NCI-H526 treated with DMSO at 0.1 percent for 48 hours (cell line): ENCODE results near the gene PDLIM7.
"Not testable (repeated sequence)": the region's sequence is repeated elsewhere in the genome, so short reads cannot be mapped to it uniquely, and the experiment has no call there.

Experiments
- DNase-seq: peaks from one replicate; lab custom pipeline; 2025; lab: John Stamatoyannopoulos, UW

PDLIM7 gene

DNA sequence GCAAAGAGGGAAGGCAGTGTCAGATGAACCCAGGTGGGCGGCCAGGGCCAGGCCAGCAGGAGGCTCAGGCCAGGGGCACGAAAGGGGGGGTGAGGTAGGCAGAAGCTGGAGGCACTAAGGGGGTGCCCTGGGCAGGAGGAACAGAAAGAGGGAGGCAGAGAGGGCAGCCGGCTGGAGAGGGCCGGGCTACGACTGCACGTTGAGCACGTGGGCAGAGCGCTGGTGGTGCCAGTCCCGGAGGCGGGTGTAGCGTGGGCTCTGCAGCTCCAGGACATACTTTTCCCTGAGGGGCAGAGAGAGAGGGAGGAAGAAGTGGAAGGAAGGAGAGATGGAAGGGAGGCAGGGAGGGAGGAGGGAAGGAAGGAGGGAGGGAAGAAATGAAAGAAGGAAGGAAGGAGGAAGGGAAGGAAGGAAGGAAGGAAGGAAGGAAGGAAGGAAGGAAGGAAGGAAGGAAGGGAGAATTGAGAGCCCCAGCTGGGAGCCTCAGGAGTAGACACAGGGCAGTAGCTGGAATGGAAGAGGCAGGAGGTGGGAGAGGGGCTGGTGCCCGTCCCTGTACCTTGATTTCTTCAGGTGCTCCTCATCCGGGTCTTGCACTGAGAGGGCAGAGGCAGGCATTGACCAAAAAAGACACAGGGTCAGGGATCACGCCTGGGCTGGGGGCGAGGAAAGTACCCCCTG, 7.0 kb downstream of the PDLIM7 start:
- no peak for DNase-seq

DNA sequence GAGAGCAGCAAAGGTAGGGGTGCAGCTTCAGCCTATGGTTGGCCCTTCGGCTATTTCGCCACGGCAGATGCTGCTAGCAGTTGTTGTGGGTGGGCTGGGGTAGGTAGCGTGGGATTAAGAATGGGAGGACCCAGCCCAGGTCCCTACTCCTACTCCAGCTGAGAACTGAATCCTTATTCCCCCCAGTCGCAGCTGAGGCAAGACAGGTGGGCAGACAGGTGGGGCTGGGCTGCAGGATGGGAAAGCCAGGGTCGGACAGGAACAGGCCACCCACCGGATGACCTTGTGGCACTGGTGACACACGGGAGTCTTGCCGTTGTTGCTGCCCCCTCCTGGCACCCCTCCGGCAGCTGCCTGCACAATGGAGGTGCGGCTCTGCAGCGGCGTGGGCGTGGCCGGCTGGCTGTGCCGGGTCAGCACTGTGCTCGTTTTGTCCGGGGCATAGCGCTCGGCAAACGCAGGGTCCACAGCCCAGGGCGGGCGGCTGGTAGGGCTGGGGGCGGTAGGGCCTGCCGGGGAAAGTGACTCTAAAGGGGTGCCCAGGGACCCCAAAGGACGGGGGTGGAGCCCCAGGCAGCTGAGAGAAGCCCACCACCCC, 8.2 kb downstream of the PDLIM7 start:
- no peak for DNase-seq

DNA sequence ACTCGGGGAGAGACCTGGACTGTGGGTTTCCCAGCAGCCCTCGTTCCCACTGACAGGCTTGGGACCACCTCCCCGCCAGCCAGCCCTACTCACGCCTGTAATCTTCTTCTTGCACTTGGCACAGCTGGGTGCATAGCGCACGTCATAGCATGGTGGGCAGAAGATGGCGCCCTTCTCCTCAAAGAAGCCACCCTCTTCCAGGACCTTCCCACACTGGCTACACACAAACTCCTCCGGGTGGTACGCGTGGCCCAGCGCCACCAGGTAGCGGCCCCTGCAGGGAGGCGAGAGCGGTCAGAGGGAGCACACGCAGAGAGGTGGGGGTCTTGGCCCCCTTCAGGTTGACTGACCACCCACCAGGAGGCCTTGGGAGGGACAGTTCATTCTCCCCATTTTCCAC, 9.4 kb downstream of the PDLIM7 start:
- no peak for DNase-seq

DNA sequence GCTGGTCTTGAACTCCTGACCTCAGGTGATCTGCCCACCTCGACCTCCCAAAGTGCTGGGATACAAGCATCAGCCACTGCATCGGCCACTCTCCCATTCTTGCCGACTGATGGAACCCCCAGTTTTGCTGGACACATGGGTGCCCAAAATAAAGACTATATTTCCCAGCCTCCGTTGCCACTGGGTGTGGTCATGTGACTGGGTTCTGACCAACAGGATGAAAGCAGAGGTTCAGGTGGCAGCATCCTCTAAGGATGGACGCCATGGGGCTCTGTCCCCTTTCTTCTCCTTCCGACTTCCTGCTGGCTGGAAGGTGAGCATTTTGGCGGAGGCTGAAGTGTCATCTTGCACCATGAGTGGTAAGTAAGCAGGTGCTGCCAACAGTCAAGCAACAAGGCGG, 10.3 kb downstream of the PDLIM7 start:
- no peak for DNase-seq

DNA sequence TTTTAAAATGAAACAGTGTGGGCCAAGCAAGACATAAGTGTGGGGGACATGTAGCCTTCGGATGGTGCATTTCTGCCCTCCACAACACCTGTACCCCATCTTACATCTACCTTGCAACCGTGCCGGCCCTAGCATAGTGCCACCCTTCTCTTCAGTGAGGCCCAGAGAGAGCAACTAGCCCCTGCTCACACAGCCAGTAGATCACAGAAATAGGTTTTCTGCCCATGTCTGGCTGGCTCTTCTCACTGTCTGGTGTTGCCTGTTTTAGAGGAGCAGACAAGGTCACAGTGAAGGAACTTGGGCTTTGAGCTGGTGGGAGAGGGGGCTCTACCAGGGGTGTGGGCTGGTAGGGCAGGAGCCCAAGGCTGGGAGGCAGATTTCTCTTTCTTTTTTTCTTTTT, 11.1 kb downstream of the PDLIM7 start:
- DNase-seq, result no peak

DNA sequence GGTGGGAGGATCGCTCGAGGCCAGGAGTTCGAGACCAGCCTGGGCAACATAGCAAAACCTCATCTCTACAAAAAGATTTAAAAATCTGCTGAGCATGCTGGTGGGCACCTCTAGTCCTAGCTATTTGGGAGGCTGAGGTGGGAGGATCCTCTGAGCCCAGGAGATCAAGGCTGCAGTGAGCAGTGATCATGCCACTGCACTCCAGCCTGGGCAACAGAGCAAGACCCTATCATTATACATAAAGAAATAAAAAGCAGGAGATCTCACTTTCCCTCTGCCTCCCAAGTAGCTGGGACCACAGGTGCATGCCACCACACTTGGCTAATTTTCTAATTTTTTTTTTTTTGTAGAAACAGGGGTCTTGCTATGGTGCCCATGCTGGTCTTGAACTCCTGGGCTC, 11.7 kb downstream of the PDLIM7 start:
- not testable (repeated sequence) for DNase-seq

DNA sequence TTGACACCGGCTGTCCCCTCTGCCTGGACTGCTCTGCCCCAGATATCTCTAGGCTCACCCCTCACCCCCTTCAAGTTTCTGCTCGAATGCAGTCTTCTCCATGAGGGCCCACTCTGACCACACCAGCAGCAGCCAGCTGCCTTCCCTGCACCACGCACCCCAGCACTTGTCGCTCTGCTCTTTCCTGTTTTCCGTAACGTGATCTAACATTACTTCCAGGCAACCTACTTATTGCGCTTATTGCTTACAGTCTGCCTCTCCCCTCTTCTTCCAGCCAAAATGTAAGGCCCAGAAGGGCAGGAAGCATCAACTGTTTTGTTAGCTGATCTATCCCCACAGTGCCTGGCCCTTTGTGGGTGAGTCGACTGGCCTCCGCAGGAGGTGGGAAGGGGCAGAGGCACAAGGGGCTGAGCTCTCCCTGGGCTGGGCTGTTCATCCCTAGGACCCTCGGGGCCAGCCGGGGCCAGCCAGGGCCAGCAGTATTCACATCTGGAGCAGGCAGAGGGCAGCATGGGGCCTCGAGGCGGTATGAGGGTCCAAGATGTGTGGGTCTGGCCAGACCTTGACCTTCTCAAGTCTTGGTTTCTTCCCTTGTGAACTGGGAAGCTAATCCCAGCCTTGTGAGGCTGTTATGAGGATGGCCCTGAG, 12.4 kb downstream of the PDLIM7 start:
- no peak for DNase-seq

DNA sequence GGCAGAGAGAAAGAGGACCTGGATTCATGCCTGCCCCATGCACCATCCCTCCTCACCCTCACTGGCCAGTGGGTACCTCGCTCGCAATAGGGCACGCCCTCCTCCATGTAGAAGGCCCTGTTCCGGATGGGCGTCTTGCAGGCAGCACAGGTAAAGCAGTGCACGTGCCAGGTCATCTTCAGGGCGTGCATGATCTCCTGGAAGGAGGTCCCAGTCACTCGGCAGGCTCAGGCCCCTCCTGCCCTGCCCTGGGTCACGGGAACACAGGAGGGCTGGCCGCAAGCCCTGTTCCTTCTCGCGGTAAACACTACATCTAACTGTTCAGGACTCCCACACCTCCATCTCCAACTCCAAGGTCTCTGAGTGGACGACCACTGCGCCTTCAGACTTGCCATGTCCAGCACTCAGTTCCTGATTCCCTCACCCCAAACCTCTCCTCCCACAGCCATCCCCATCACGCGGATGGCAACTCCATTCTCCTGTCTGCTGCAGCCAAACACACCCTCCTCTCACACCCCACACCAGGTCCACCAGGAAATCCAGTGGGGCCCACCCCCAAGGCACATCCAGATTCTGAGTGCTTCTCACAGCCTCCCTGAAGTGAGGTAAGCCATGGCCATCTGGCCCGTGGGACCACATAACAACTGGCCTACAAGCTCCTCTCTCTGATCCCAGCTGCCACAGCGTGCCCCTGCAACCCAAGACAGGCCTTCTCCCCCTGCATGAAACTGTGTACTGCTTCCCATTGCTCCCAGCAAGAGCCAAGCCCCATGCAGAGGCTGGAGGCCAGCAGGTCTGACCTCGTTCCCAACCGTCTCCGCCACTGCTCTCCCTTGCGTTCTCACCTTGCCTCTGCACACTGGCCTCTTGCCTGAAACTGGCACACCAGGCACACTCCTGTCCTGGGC, 13.2 kb downstream of the PDLIM7 start:
- no peak for DNase-seq

DNA sequence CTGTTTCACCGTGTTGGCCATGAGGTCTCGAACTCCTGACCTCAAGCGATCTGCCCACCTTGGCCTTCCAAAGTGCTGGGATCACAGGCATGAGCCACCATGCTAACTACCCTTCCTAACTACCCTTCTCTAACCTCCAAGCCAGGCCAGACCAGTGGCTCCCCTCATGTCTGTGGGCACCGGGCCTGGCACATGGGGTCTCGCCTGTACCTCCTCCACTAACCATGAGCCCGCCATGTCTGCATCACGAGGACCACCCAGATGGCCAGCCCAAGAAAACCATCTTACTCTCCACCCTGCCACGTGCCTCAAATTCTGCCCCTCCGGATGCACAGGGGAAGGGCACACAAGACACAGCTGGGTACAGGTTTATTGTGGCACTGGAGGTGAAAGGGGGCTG, 14.4 kb downstream of the PDLIM7 start:
- DNase-seq, result no peak

DNA sequence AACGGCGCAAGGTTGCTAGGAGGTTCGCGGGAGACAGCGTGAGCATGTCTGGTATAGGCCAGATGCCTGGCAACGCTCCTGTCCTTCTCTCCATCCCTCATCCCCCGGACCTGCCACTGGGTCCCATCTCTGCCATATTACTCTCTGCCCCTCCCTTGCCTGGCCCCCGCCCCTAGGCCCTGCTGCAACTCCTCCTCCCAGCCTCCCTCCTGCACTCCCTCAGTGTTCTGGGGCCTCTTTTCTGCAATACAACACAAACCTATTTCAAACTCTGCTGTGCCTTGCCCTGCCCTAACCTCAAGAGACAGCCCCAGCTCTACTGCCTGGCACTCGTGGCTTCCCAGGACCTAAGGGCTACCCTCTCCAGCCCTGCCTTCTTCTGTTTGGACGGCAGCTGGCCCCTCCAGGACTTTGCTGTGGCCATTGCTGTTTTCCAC, 15.0 kb downstream of the PDLIM7 start:
- DNase-seq, result no peak

DNA sequence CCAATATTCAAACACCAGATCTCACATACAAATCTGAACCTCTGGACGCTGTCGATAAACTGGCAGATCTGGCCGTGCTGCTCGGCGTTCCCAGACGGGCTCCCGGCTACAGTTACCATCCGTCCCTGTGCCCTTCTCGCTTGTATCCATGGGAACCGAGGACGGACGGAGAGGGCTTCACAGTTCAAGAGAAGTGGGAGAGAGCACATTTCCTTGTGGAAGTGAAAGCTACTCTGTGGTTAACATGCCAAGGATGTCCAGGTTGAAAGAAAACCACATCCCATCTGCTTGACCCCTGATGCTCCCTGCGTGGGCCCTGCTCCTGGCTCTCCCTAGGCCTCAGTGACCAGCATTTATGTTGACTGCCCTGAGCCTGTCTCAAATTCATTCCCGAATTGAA, 17.6 kb downstream of the PDLIM7 start:
- no peak for DNase-seq

DNA sequence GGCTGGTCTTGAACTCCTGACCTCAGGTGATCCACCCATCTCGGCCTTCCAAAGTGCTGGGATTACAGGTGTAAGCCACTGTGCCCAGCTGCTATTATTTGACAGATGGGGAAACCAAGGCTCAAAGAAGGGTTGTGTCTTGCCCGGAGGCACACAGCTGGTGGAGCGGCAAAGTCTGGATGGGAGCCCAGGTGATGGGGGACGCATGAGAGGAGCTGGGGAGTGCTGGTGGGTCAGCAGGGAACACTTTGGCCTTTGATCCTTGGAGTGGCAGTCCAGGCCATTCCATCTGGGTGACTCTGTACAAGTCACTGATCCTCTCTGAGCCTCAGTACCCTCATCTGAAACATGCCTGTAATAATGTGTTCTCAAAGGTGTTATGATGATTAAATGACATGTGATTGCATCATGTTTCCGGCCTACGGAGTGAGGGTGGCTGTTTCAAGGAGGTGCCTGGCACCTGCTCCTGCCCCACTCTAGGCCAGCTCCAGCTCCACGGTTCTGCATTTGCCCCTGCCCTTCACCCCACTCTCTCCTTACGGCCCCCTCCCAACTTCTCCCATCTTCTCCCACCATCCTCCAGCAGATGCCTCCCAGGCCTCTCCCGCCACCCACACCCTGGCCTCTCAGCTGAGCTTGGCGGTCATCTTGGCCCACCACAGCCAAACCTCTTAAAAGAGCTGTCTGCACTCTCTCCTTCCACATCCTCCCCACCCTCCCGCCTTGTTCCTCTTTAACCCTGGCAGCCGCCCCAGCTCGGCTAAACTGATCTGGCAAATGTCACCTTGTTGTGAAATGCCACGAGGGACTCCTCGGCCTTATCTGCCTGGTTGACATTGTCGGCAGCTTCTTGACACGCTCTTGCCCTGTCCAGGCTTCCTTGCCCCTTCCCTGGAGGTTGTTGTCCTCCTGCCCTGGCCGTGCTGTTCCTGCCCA, 18.4 kb downstream of the PDLIM7 start:
- DNase-seq, result no peak

DNA sequence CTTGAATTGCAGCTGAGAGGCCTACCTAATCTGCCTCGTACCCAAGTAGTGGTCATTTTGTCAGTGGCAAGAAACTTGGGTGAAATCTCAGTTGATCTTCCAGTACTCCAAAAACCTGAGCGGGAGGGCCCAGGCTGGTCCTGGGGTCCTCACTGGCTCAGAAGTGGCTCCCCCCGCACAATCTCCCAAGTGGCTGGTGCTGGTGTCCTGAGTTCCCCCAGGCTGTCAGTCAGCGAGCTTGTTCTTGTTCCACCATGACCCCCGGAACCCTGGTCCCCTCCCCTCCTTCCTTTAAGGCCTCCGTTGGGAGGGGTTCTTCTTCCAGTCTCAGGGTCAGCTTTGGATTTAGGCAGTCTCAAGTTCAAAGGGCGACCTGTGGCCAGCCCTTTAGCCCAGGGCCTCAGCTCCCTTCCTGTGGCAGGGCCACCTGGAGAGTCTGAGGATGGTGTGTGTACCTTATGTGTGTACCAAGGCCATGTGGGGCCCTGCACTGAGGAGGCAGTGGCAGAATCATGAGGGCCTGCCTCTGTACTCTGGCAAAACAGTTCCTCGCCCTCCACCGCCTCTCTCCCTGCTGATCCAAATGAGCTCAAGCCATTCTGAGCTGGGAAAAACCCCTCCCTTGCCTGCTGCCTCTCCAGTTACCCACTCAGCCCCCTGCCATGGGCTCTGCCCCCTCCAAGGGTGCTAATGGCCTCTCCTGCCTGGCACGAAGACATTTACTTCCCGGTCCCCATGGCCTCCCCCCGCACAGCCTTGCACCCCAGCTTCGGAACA, 19.5 kb downstream of the PDLIM7 start:
- DNase-seq, result no peak

DNA sequence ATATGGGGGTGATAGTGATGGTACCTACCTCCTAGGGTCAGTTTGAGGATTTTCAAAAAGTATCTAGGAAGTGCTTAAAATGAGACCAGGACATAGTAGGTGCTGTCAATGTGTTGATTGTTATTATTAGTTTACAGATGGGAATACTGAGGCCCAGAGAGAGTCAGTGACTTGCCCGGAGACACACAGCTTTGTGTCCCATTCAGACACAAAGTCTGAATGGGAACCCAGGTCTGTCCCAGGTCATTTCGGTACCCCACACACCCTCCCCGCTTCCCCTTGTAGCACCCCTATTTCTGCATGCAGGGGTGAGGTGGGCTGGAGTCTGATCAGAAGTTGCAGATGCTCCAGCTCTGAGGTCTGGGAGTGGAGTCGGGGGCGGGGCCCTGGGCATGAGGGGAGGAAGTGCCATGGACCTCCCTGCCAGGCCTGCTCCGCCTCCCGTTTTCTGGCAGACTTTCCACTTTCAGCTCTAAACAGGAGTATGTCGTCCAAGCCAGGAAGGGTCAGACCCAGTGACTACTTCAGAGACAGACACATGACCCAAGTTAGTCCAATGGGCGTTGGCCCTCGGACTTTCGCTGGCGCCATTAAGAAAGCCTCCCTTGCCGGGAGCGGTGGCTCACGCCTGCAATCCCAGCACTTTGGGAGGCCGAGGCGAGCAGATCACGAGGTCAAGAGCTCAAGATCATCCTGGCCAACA, 20.7 kb downstream of the PDLIM7 start:
- no peak for DNase-seq

DNA sequence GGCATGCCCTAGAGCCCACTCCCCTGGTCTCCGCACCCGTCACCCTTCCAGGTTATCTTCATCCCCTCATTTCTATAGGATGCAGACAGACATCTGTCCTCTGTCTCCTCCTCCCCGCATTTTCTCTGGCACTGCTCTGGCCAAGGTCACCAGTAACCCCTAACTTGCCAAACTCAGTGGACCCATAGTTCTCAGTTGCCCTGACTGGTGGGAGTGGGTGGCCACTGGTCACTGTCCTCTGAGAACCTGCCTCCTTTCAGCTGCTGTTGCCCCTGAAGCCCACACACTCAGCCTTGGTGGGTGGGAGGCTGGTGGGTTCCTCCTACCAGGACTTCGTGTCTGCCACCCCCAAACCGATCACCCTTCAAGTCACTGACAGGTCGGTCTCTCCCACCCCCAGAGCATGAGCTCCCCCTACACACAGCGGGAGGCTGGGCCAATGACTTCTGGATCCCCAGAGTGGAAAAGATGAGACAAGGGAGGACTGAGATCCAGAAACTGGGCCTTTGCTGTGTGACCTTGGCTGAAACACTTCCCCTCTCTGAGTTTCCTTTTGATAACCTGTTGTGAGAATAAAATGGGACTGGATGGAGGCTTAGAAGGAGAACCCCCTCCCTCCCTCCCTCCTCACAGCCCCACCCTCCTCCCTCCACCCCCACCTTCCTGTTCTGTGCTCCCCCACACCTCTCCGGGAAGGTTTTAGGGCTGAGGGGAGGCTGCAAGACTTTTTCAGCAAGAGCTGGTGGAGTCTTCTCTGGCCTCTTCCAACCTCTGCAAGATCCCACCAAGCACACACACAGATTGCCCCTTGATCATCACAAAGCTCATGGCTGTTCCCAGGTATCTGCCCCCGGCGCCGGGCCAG, 21.6 kb downstream of the PDLIM7 start:
- no peak for DNase-seq

DNA sequence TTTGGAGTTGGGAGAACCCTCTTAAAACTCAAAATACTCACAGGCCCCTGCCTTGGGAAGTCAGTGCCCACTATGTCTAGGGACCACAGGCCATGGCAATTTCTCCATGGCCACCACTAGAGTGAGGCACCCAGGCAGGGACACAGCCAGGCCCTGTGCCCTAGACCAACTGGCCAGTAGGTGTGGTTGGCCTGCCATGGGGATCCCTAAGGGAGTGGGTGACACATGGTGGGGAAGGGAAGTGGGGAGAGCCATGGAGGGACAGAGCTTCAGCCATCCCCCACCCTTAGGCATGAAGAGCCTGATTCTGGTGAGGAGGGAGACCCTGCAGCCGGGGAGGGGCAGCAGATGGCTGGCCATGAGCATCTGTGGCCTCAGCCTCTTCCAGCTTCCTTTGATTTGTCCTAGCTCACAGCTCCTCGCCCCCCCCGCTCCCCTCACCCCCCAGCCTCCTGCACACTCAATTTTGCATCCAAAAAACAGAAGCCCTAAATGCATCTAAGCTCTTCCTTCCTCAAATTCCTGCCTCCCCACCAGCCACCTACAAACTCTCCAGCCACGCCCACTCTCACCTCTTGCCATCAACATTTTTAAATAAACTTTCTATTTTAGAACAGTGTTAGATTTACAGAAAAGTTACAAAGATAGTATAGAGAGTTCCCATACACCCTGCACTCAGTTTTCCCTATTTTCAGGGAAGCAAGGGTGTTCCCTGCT, 22.4 kb downstream of the PDLIM7 start:
- no peak for DNase-seq

DNA sequence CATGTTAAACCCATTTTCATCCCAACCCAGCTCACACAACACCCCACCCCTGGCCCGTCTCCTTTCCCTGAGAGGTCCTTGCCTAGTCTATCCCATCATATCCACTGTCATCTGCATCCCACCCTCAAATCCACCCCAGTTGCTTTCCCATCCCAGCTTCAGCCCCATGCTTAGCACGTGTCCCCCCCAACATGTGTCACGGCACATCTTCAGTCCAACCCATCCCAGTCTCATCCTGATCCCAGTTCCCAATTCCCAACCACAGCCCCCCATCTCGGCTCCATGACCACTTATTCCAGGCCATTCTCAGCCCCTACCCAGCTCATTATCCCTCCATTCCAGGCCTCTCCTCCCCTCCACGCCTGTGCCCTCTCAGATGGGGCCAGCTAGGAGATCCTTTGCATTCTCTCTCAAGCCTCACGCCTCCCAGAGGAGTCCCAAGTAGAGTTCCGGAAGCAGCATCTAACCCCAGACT, 23.4 kb downstream of the PDLIM7 start:
- no peak for DNase-seq

DNA sequence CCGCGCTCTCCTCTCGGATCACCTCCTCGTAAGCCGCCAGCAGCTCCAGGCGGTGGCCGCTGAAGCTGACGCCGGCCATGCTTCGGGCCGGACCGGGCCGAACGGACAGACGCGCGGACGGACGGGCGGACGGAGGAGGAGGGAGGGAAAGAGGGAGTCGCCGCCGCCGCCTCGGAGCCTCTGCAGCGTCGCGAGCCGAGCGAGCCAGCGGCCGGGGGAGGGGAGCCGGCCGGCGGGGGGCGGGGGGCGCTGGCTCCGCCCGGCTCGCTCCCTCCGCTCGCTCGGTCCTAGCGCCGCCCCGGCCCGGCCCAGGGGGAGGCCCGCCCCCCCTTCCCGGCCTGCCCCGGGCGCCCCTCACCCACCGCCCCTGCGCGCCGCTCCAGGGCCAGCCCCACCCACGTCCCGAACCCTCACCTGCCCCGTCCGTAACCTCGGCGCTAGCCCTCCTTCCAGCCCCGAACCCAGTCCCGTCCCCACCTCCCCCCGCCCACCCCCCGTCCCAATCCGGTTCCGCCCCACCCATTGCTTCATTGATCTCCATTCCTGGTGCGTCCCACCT, 23.9 kb downstream of the PDLIM7 start, which contains the start of gene DBN1:
TSS of gene DBN1 (minus strand) at position 192 of the 559 bp plus-strand sequence. CDS start at position 79, 113 bp downstream.
- no peak for DNase-seq
